HG02759 (cell line): Measurements from ENCODE around the gene YJU2.
"Not testable (repeated sequence)": the region's sequence is repeated elsewhere in the genome, so short reads cannot be mapped to it uniquely, and the experiment has no call there.

Experiments used
- ATAC-seq: cut with Tn5 transposase; IDR thresholded peaks from one replicate; pipeline ENCODE4 v1.9.1; 2021; ENCODE audit warnings: mild to moderate bottlenecking, moderate library complexity; ENCODE audit not compliant: unreplicated experiment

Gene YJU2

DNA sequence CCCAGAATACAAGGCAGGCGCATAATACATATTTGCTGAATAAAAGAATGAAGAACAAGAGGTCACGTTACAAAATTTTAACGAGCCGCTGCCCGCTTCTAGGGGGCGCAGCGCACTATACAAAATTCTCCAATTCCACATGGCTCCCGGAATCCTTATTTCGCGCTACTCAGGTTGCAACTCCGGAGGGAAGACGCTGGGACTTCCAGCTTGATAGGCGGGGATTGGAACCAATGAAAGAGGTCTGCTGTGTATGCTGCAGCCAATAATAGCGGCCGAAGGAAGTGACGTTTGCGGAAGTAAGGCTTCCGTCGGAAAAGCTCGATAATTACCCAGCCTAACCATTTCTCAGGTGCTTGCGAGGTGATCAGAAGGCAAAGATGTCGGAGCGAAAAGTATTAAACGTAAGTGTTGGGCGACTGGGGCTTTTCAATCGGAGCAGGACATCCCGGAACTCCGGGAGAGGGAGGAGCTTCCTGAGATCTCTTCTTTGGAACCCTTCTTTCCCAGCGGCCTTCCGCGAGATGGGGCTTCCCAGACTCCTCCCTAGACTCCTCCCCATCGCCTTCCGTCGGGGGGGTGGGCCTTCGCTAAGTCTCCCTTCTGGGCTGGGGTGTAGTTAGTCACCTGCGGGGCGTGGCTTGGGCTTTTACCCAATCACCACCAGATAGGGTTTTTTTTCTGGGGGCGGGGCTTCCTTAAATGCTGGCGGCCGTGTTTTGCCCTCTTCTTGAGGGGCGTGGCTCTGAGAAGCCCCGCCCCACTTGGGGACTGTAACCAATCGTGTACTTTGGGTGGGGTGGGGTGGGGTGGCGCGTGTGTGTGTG lies at the start of gene YJU2:
TSS of gene YJU2 (plus strand) at position 314 of the 827 bp plus-strand sequence. CDS start at position 381, 67 bp downstream.
- ATAC-seq = peak; percentile 91

DNA sequence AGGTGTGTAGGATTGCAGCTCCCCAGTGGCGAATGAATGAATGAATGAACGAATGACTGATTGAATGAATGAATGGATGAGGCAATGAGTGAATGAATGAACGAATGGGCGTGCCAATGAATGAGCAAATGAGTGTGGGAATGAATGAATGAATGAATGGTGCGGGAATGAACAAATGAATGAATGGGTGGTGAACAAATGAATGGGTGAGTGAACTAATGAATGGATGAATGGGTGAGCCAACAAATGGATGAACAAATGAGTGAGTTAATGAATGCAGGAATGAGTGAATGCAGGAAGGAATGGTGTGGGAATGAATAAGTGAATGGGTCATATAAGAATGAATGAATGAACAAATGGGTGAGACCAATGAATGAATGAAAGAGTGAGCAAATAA lies 49.7 kb upstream of the YJU2 start:
- ATAC-seq = no peak

DNA sequence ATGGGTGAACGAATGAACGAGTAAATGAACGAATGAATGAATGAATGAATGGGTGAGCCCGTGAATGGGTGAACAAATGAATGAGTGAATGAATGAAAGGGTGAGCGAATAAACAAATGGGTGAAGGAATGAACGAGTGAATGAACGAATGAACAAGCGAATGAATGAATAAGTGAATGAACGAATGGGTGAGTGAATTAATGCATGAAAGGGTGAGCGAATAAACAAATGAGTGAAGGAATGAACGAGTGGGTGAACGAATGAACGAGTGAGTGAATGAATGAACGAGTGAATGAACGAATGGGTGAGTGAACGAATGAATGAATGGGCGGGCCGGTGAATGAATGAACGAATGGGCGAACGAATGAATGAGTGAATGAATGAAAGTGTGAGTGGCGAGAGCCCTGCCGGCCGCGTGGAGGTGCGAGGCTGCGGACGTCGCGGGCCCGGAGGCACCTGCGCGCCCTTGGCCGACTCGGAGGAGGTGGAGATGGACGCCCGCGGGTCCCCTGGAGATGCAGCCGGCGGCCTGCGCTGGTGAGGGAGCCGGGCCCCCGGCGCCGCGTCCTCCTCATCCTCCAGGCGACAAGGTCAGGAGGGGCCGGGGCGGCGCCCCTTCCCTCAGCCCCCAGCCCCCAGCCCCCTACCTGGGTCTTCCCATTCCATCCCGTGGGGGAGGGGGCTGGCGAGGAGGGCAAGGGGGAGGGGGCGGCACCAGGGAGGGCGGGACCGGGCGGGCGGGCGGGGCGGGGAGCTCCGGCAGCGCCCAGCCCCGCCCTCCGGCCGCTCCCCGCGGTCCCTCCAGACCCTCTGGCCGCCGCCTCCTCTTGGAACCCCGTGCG lies 49.0 kb upstream of the YJU2 start:
- ATAC-seq = no peak

DNA sequence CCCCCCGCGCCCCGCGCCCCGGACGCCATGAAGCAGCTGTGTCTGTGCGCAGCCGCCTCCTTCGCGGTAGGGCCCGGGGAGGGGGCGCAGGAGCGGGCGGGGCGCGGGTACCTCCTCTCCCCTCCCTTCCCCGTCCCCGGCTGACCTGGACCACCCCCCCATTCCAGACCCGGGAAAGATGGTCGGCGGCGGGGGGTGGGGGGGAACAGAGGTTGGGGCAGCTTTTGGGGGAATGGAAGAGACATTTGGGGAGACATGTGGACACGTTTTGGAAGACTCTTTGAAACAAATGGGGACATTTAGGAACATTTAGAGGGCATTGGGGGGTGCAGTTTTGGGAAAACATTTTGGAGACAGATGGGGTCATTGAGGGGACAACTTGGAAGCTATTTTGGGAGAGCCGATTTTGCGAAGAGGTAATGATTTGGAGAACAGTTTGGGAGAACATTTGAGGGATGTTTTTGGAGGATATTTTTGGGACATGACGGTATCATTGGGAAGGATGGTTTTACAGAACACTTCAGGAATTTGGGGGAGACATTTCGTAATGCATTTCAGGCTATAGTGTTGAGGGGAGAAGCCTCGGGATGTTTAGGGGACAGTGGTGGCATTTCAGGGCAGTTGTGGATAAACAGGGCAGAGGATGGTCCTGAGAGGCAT lies 48.3 kb upstream of the YJU2 start:
- ATAC-seq = no peak

DNA sequence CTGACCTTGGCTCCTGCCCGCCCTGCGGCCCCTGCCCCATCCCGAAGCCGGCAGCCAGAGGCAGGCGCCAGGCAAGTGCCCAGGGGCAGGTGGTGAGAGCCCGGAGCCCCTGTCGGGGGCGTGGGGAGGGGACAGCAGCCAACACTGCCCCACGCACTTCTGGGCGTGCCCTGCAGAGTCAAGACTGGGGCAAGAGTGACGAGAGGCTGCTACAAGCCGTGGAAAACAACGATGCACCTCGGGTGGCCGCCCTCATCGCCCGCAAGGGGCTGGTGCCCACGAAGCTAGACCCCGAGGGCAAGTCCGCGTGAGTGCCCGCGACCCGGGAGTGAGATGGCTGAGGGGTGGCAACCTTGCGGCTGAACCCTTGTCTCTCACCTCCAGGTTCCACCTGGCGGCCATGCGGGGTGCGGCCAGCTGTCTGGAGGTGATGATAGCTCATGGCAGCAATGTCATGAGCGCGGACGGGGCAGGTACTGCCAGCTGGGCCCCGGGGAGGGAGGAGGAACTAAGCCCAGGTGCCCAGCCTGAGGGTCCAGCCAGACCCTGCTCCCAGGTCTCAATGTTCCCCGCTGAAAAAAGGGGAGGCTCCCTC lies 47.1 kb upstream of the YJU2 start:
- no peak for ATAC-seq

DNA sequence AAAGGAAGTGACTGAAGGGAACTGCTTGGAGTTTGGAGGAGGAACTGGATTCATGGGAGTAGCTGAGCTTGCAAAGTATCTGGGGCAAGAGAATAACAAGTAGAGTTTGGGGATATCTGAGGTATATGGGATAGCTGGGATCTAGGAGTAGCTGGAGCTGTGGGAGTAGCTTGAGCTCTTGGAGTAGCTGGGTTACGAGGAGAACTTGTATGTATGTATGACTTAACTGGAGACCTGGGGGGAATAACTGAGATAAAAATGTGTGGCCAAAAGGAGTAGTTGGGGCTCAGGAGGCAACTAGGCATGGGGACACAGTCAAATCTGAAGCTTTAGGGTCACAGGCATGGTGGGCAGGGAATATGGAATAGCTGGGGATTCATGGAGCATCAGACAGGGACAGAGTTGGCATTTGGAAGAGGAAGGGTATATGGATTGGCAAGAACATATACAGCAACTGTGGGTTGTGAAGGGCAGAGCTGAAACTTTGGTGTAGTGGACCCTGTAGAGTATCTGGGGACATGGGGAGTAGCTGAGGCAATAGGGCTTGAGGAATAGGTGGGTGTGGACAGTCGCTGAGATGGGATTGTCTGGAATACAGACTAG lies 45.8 kb upstream of the YJU2 start:
- ATAC-seq = no peak

DNA sequence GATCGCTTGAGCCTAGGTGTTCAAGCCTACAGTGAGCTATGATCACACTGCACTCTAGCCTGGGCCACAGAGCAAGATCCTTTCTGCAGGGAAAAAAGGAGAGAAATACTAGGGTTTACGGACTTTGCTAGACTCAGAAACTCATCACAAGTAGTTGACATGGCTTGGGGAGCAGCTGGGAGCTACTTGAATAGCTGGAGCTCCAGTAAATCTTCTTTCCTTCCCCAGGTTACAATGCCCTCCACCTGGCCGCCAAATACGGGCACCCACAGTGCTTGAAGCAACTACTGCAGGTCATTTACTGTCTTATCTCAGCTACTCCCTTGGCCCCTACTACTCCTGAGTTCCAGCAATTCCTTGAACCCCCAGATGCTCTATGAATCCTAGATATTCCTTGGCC lies 45.1 kb upstream of the YJU2 start:
- no peak for ATAC-seq

DNA sequence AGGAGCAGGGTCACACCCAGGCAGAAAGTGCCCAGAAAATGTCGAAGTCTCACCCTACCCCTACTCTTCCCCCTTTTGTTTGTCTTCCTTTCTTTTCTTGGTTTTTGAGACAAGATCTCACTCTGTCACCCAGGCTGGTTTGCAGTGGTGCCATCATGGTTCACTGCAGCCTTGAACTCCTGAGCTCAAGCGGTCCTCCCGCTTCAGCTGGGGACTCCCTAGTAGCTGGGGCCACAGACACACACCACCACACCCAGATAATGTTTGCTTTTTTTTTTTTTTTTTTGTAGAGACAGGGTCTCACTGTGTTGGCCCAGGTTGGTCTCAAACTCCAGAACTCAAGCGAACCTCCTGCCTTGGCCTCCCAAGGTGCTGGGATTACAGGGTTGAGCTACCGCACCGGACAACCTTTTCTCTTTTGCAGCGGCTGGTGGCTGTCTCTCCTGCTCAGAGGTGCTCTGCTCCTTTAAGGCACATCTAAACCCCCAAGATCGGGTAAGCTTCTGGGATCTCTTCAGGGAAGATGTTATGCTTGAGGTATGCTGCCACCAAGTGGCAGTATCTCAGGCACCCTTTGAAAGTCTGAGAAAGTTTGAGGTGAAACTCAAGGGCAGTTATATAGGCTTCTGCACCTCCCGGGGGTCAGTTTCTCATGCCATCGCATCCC lies 39.9 kb upstream of the YJU2 start:
- no peak for ATAC-seq

DNA sequence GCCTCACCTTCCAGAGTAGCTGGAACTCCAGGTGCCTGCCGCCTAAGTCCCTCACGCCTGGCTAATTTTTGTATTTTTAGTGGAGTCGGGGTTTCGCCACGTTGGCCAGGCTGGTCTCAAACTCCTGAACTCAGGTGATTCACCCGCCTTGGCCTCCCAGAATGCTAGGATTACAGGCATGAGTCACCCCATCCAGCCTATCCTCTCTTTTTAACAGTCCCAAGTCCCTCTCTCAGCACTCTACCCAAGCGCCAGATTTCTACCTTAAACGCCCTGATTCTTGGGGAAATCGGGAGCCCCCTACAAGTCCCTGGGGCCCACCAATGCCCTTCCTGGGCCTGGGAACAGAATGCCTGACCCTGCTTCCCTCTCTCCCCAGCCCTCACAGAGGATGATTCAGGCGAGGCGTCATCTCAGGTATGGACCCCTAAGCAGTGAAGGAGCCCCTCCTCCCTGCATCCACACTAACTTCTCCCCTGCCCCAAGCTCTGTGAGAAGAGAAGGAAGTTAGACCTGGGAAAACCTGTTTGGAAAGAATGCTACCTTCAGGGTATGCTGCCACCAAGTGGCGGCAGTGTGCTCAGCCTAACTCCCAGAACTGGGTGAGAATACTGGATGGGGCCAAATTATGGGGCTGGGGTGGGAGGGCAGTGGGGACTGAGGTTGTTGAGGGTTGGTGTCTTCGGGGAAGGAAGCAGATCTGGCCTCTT lies 38.3 kb upstream of the YJU2 start:
- no peak for ATAC-seq

DNA sequence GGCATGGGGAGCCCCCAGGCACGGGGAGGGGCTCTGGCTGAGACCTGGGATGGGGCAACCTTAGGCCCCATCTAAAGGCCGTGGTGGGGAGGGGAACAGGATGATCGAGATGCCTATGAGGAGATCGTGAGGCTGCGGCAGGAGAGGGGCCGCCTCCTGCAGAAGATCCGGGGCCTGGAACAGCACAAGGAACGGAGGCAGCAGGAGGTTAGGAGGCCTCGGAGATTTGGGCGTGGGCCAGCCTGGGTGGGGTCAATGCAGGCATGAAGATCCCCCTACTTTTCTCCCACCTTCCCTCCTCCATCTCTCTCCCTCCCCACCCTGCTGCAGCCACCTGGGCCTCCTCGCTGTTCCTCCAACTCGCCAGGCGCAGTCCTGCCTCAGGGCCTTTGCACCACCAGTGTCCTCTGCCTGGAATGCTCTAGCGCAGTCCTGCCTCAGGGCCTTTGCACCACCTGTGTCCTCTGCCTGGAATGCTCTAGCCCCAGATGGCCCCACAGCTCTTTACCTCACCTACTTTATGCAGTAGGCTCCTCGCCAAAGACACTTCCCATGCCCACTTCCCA lies 36.6 kb upstream of the YJU2 start:
- ATAC-seq = no peak

DNA sequence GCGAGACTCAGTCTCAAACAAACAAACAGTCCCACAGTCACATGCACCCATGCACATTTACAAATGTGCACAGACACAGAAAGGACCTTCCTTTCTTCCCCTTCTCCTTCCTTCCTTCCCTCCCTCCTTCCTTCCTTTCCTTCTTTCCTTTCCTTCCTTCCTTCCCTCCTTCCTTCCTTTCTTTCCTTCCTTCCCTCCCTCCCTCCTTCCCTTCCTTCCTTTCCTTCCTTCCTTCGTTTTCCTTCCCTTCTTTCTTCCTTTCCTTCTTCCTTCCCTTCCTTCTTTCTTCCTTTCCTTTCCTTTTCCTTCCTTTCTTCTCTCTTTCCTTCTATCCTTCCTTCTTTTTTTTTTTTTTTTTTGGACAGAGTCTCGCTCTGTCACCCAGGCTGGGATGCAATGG lies 33.8 kb upstream of the YJU2 start:
- no peak for ATAC-seq

DNA sequence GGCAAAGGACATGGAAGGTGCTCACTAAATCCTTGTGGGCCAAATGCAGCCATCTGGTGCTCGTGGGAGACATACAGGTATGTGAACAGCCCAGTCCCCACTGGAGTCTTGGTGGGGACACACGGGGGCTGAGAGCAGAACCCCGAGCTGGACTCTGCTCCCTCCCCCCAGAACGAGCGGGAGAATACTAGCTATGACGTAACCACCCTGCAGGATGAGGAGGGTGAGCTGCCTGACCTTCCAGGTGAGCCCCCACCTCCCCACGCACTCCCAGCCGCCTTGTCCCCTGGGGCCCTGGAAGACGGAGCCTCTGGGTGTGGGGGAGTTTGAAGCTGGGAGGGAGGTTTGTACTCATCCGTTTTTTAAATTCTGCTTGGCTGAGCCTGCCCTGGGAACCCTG lies 31.1 kb upstream of the YJU2 start:
- ATAC-seq = no peak

DNA sequence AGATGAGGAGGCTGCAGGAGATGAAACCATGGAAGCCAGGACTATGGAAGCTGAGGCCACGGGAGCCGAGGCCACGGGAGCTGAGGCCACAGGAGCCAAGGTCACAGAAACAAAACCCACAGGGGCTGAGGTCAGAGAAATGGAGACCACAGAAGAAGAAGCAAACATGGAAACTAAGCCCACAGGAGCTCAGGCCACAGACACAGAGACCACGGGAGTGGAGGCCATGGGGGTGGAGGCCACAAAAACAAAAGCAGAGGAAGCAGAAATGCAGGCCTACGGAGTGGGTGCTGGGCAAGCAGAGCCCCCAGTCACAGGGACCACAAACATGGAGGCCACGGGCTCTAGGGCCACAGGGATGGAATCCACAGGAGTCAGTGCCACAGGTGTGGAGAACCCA lies 30.0 kb upstream of the YJU2 start:
- ATAC-seq = no peak

DNA sequence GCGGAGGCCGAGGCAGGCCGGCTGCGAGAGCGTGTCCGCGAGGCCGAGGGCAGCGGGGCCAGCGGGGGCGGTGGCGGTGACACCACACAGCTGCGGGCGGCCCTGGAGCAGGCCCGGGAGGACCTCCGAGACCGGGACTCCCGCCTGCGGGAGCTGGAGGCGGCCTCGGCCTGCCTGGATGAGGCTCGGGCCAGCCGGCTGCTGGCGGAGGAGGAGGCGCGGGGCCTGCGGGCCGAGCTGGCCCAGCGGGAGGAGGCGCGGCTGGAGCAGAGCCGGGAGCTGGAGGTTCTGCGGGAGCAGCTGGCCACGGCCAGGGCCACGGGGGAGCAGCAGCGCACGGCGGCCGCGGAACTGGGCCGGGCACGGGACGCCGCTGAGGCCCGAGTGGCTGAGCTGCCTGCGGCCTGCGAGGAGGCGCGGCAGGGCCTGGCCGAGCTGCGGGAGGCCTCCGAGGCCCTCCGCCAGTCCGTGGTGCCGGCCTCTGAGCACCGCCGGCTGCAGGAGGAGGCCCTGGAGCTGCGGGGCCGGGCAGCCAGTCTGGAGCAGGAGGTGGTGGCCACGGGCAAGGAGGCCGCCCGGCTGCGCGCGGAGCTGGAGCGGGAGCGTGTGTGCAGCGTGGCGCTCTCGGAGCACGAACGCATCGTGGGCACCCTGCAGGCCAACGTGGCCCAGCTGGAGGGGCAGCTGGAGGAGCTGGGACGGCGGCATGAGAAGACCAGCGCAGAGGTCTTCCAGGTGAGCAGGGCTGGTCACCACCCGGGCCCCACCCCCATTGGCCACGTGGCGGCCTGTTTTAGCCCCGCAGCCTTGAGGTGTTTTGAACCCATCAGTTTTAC lies 29.2 kb upstream of the YJU2 start:
- ATAC-seq = no peak

DNA sequence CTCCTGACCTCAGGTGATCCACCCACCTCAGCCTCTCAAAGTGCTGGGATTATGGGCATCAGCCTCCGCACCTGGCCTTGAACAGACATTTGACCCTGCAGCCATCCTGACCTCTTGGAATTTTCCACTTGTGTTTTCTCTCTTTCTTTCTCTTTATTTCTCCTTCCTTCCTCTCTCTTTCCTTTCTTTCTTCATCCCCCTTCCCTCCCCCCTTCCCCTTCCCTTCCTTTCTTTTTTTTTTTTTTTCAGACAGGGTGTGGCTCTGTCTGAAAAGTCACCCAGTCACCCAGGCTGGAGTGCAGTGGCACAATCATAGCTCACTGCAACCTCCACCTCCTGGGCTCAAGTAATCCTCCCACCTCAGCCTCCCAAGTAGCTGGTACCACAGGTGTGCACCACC lies 28.4 kb upstream of the YJU2 start:
- ATAC-seq = not testable (repeated sequence)

DNA sequence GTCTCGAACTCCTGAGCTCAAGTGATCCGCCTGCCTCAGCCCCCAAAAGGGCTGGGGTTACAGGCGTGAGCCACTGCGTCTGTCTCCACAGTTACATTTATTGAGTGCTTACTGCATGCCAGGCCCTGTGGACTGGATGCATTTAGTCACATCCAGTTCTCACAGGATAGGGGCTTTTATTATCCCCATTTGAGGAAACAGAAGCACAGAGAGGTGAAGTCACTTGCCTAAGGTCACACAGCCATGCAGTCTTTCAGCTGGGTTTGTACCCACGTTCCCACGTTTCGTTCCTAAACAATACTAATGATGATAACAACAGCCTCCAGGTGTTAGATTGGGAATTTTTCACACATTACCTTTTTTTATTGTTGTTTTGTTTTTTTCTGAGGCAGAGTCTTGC lies 26.7 kb upstream of the YJU2 start:
- ATAC-seq = no peak

DNA sequence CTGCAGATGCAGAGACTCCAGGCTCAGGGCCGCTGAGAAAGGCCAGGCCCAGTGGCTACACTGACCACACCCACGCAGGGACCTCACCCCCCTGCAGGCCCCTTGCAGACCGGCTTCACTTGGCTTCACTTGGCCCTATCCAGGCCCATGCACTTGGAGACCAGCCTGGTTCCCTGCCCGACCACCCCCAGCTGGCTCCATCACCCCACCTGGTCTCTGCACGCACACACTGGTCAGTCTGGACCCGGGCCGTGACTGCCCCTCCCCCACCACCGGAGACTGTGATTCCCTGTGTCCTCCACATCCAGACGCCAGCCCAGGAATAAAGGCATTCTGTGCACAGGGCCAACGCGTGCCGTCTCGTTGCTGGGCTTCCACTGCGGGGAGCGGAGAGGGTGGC lies 22.4 kb upstream of the YJU2 start:
- ATAC-seq = no peak

DNA sequence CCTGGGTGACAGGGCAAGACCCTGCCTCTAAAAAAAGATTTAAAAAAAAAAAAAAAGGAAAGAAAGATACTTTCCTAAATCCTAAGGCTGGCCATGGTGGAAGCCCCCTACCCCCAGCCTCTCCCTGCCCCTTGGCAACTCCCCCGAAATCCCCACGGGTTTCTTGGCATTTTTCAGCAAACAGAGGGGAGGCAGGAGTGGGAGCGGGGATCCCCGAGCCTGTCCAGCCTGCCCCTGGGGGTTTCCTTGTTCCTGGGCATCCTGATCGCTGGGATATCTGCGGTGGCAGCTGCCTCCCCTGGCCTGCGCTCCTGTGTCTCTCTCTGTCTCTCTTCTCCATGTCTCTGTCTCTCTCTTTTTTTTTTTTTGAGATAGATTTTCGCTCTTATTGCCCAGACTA lies 21.0 kb upstream of the YJU2 start:
- no peak for ATAC-seq
